ENCODE measurements around the gene RWDD1.

- TF ChIP-seq CTCF (IDR thresholded peaks at IDR 0.05) (peak; percentile 90), EZH2 (IDR thresholded peaks at IDR 0.05; ENCODE audit: borderline replicate concordance, insufficient read depth, low read depth, low read length, poor library complexity, severe bottlenecking) (no peak)
Observed at GRCh38 chr6:116531675-116532570, 39.4 kb upstream of the RWDD1 start.
